GM19025 (cell line): Measurements from ENCODE around the gene BOC.

Experiments used
- ATAC-seq: cut with Tn5 transposase; IDR thresholded peaks from one replicate; pipeline ENCODE4 v1.9.1; 2021; ENCODE audit warnings: mild to moderate bottlenecking, low read depth, moderate library complexity; ENCODE audit not compliant: unreplicated experiment

BOC gene

GRCh38 chr3:113193288-113193687 lies 18.1 kb upstream of the BOC start:
- no peak for ATAC-seq

- no peak for ATAC-seq
Measured at GRCh38 chr3:113193719-113194118, 17.6 kb upstream of the BOC start.

GRCh38 chr3:113194823-113195401 lies 16.4 kb upstream of the BOC start:
- no peak for ATAC-seq

- ATAC-seq = no peak
Measured at GRCh38 chr3:113200351-113200750, 11.0 kb upstream of the BOC start.

- no peak for ATAC-seq
Measured at GRCh38 chr3:113200946-113201345, 10.4 kb upstream of the BOC start.

- ATAC-seq = no peak
Measured at GRCh38 chr3:113204371-113204770, 7.0 kb upstream of the BOC start.

GRCh38 chr3:113205481-113205880 lies 5.9 kb upstream of the BOC start:
- no peak for ATAC-seq

- ATAC-seq = no peak
Measured at GRCh38 chr3:113210604-113211329, 590 bp upstream of the BOC start.

GRCh38 chr3:113212150-113212843 lies 940 bp downstream of the BOC start:
- ATAC-seq = no peak

GRCh38 chr3:113212844-113213375 lies 1.6 kb downstream of the BOC start:
- ATAC-seq = no peak

- ATAC-seq = no peak
Measured at GRCh38 chr3:113213896-113214587, 2.7 kb downstream of the BOC start.

- no peak for ATAC-seq
Measured at GRCh38 chr3:113214917-113215595, 3.7 kb downstream of the BOC start.

GRCh38 chr3:113216393-113216792 lies 5.0 kb downstream of the BOC start:
- ATAC-seq = no peak

GRCh38 chr3:113218011-113218680 lies 6.8 kb downstream of the BOC start:
- no peak for ATAC-seq

- ATAC-seq = no peak
Measured at GRCh38 chr3:113218681-113219045, 7.3 kb downstream of the BOC start.

- ATAC-seq = no peak
Measured at GRCh38 chr3:113219605-113220300, 8.4 kb downstream of the BOC start.

- ATAC-seq = no peak
Measured at GRCh38 chr3:113220721-113221120, 9.4 kb downstream of the BOC start.

GRCh38 chr3:113221721-113222257 lies 10.4 kb downstream of the BOC start:
- ATAC-seq = no peak

- no peak for ATAC-seq
Measured at GRCh38 chr3:113222451-113223086, 11.2 kb downstream of the BOC start.
